GM21390 (cell line): ENCODE results near the gene NIBAN1.
"Not testable (repeated sequence)": the region's sequence is repeated elsewhere in the genome, so short reads cannot be mapped to it uniquely, and the experiment has no call there.

Source experiments
- ATAC-seq: cut with Tn5 transposase; IDR thresholded peaks from one replicate; pipeline ENCODE4 v1.9.1; 2021; ENCODE audit not compliant: unreplicated experiment

Gene NIBAN1

GRCh38 chr1:184974056-184974836 lies at the start of gene NIBAN1:
Gene NIBAN1, minus strand, starts transcription at chr1:184974508. Its CDS starts 152 bp downstream, at chr1:184974356.
- peak; percentile 54 for ATAC-seq

GRCh38 chr1:185017966-185018365 lies 43.7 kb upstream of the NIBAN1 start:
- ATAC-seq: no peak

- ATAC-seq: no peak
These were observed 43.0 kb upstream of the NIBAN1 start for GRCh38 chr1:185017338-185017737.

- no peak for ATAC-seq
These were observed 42.6 kb upstream of the NIBAN1 start for GRCh38 chr1:185016880-185017279.

GRCh38 chr1:185015631-185016030 lies 41.3 kb upstream of the NIBAN1 start:
- ATAC-seq: no peak

- ATAC-seq: no peak
These were observed 40.6 kb upstream of the NIBAN1 start for GRCh38 chr1:185014941-185015340.

GRCh38 chr1:185010361-185010760 lies 36.1 kb upstream of the NIBAN1 start:
- no peak for ATAC-seq

- no peak for ATAC-seq
These were observed 34.5 kb upstream of the NIBAN1 start for GRCh38 chr1:185008838-185009237.

- ATAC-seq: not testable (repeated sequence)
These were observed 27.1 kb upstream of the NIBAN1 start for GRCh38 chr1:185001312-185001880.

GRCh38 chr1:184999974-185000373 lies 25.7 kb upstream of the NIBAN1 start:
- ATAC-seq: not testable (repeated sequence)

GRCh38 chr1:184994301-184994700 lies 20.0 kb upstream of the NIBAN1 start:
- no peak for ATAC-seq

- ATAC-seq: no peak
These were observed 18.0 kb upstream of the NIBAN1 start for GRCh38 chr1:184992271-184992670.

- ATAC-seq: no peak
These were observed 15.9 kb upstream of the NIBAN1 start for GRCh38 chr1:184990204-184990603.

- ATAC-seq: no peak
These were observed 14.2 kb upstream of the NIBAN1 start for GRCh38 chr1:184988506-184988905.

- ATAC-seq: no peak
These were observed 13.4 kb upstream of the NIBAN1 start for GRCh38 chr1:184987696-184988095.

- no peak for ATAC-seq
These were observed 11.9 kb upstream of the NIBAN1 start for GRCh38 chr1:184986250-184986649.

GRCh38 chr1:184982002-184982954 lies 8.0 kb upstream of the NIBAN1 start:
- ATAC-seq: peak; percentile 98

GRCh38 chr1:184980726-184981125 lies 6.4 kb upstream of the NIBAN1 start:
- ATAC-seq: no peak

GRCh38 chr1:184975208-184975870 lies 1.0 kb upstream of the NIBAN1 start:
- no peak for ATAC-seq

- ATAC-seq: no peak
These were observed 468 bp upstream of the NIBAN1 start for GRCh38 chr1:184974837-184975115.
